Upper lobe of right lung (tissue), 1 donor: ENCODE measurements around the gene IPO4. TPM values are rescaled to one million over a fixed set of nuclear protein-coding genes. Genes with fewer than 3 reads are reported as not detected.
"Not testable (repeated sequence)": the region's sequence is repeated elsewhere in the genome, so short reads cannot be mapped to it uniquely, and the experiment has no call there.

Experiments
- ATAC-seq: fragments of 200-7000 bp; cut with Tn5 transposase; one replicate; pipeline ENCODE4 v1.9.1; 2020; ENCODE audit warnings: mild to moderate bottlenecking, moderate library complexity
- DNase-seq: peaks from one replicate; pipeline ENCODE4 v3.0.0-alpha.2; 2020
- H3K27ac ChIP-seq: fragments of 200-600 bp; one replicate; pipeline ENCODE4 v1.8.0; 2022
- H3K27me3 ChIP-seq: fragments of 200-600 bp; one replicate; pipeline ENCODE4 v1.8.0; 2022; ENCODE audit warnings: mild to moderate bottlenecking
- H3K36me3 ChIP-seq: fragments of 200-600 bp; one replicate; pipeline ENCODE4 v1.8.0; 2022
- H3K4me1 ChIP-seq: fragments of 200-600 bp; one replicate; pipeline ENCODE4 v1.8.0; 2022
- H3K4me3 ChIP-seq: fragments of 200-600 bp; one replicate; pipeline ENCODE4 v1.8.0; 2022; ENCODE audit warnings: mild to moderate bottlenecking
- H3K9me3 ChIP-seq: fragments of 200-600 bp; one replicate; pipeline ENCODE4 v1.8.0; 2022
- CTCF ChIP-seq: fragments of 200-600 bp; IDR thresholded peaks from one replicate; pipeline ENCODE4 v1.8.0; 2022; ENCODE audit warnings: antibody characterized with exemption
- intact Hi-C: fragments of 100-400 bp; cut with DNase I; formaldehyde crosslinking; loops from one replicate; pipeline ENCODE4 v1.11.0; 2022
- total RNA-seq: library from RNA; stranded (reverse); fragmentation: NEBNext Ultra II Directional; extraction: Animal tissue kit (Norgen Biotek cat#: 25700); gene quantifications from one replicate; pipeline ENCODE4 v1.2.1, GENCODE V29; 2021
- donor health status: DM: no; HTN: yes; CAD: no; lungs with severe emphysema.

IPO4 gene
- total RNA-seq, 1 donor from 2014 or later: 25.1 TPM

- Histone ChIP-seq H3K9me3 (no peaks in the 10 kb centered on the region), H3K36me3 (peaks cover 28% of the 10 kb centered on the region), H3K27ac (peak overlapping the region; percentile 91), H3K27me3 (no peaks in the 10 kb centered on the region), H3K4me3 (peak overlapping the region; percentile 80), H3K4me1 (peaks cover 25% of the 10 kb centered on the region)
- TF ChIP-seq CTCF: no peak
- ATAC-seq: peak; percentile 1
- no peak for DNase-seq
- intact Hi-C loops: no loop called here
These were observed 42.9 kb upstream of the IPO4 start for GRCh38 chr14:24231263-24232120.

- Histone ChIP-seq H3K27ac (no peak overlapping the region), H3K9me3 (no peaks in the 10 kb centered on the region), H3K36me3 (peaks cover 21% of the 10 kb centered on the region), H3K4me1 (peaks cover 19% of the 10 kb centered on the region), H3K27me3 (no peaks in the 10 kb centered on the region), H3K4me3 (no peak overlapping the region)
- no peak for DNase-seq
- intact Hi-C loops: no loop called here
- ATAC-seq: no peak
- no peak for TF ChIP-seq CTCF
These were observed 40.3 kb upstream of the IPO4 start for GRCh38 chr14:24228902-24229301.

GRCh38 chr14:24226473-24226872, 37.9 kb upstream of the IPO4 start:
- H3K27me3 ChIP-seq: no peaks in the 10 kb centered on the region
- no peaks in the 10 kb centered on the region for H3K9me3 ChIP-seq
- H3K36me3 ChIP-seq: peaks cover 21% of the 10 kb centered on the region
- H3K4me3 ChIP-seq: no peak overlapping the region
- DNase-seq (no peak), ATAC-seq (no peak)
- peaks cover 9% of the 10 kb centered on the region for H3K4me1 ChIP-seq
- no peak for TF ChIP-seq CTCF
- H3K27ac ChIP-seq: no peak overlapping the region
- intact Hi-C loops: no loop called here

- H3K4me3 ChIP-seq: no peak overlapping the region
- no peak for ATAC-seq
- H3K27me3 ChIP-seq: no peaks in the 10 kb centered on the region
- no peak for TF ChIP-seq CTCF
- no peak overlapping the region for H3K27ac ChIP-seq
- H3K9me3 ChIP-seq: no peaks in the 10 kb centered on the region
- intact Hi-C loops: no loop called here
- DNase-seq: no peak
- H3K4me1 ChIP-seq: no peaks in the 10 kb centered on the region
- peaks cover 21% of the 10 kb centered on the region for H3K36me3 ChIP-seq
These were observed 36.0 kb upstream of the IPO4 start for GRCh38 chr14:24224618-24225071.

GRCh38 chr14:24222987-24223386, 34.4 kb upstream of the IPO4 start:
- H3K27ac ChIP-seq, DNase-seq, H3K4me3 ChIP-seq, H3K9me3 ChIP-seq, H3K4me1 ChIP-seq, H3K27me3 ChIP-seq, intact Hi-C loops, ATAC-seq: not testable (repeated sequence)
- peaks cover 21% of the 10 kb centered on the region for H3K36me3 ChIP-seq

- Histone ChIP-seq H3K4me1 (peaks cover 4% of the 10 kb centered on the region), H3K27me3 (no peaks in the 10 kb centered on the region), H3K9me3 (no peaks in the 10 kb centered on the region), H3K27ac (no peak overlapping the region), H3K36me3 (peaks cover 11% of the 10 kb centered on the region), H3K4me3 (no peak overlapping the region)
- intact Hi-C loops: no loop called here
- no peak for TF ChIP-seq CTCF
- DNase-seq (no peak), ATAC-seq (no peak)
These were observed 30.9 kb upstream of the IPO4 start for GRCh38 chr14:24219521-24219920.
